Medulla oblongata (tissue), 1 donor: ENCODE data around the gene PAFAH2.

Experiments
- DNase-seq: peaks from one replicate; pipeline ENCODE4 v3.0.0-alpha.2; 2015; ENCODE audit errors: extremely low spot score

The PAFAH2 gene

DNA sequence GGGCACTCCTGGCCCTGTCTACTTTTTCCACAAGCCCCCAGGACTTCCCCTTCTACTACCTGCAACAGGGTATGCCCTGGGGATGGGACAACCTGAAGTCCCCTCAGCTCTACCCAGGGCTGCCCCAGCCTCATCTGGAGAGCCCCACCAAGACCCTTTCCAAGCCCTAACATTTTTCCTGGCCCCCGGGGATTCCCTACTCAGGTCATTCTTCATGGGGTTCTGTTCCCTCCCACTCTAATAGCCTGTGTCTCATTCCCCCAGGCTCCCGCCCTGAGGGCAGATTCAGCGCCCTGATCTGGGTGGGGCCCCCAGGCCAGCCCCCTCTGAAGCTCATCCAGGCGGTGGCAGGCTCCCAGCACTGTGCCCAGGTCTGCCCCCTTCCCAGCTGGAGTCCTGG lies 33.3 kb upstream of the PAFAH2 start:
- DNase-seq, result no peak

DNA sequence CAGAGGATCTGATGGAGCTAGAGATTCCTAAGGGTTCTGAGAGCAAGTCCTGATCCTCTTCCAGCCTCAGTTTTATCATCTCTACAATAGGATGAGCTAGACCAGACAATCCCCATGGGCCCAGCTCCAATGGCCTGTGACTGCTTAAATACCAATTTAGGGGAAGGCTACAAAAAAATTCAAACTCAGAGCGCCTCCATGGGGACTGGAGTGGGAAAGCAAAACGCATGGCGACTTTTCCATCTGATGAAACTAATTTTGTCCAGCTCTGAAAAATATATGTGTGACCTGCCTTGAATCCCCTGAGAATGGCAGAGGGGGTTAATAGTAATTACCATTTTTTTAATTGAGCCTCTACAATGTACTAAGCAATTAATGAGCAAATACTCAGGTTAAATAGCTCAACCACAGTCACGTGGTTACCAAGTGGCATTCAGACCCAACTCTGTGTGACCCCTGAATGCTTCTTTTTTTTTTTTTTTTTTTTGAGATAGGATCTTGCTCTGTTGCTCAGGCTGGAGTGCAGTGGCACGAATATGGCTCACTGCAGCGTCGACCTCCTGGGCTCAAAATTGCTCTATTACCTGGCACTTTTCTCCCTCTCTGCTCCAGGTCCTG lies 32.1 kb upstream of the PAFAH2 start:
- no peak for DNase-seq

DNA sequence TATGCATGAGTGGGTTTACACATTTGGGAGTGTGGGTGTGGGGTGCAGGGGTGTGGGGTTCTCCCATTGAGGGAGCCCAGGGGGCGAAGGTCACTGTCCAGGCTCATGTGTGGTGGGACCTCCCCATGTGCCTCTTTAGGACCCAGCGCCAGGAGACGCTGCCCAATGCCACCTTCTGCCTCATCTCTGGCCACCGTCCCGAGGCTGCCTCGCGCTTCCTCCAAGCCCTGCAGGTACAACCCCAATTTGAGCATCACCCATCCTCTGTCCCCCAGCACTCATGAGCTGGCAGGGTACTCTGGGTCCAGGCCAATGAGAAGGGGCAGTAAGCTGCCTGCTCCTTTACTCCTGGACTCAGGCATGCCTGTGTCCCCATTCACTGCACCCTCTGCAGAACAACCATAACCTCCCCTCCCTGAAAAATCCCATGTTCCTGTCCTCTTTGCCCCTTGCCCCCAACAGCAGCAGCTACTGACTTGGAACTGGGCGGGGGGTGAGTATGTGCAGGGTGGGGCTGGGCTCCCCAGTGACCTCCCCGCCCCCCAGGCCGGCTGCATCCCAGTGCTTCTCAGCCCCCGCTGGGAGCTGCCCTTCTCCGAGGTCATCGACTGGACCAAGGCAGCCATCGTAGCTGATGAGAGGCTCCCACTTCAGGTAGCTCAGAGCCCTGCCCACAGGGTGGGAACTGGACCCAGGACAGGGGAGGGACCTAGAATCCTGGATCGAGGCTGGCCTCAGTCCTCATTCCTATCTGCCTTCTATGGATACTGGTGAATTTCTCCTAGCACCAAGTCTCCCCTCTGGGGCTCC lies 31.4 kb upstream of the PAFAH2 start:
- DNase-seq, result no peak

DNA sequence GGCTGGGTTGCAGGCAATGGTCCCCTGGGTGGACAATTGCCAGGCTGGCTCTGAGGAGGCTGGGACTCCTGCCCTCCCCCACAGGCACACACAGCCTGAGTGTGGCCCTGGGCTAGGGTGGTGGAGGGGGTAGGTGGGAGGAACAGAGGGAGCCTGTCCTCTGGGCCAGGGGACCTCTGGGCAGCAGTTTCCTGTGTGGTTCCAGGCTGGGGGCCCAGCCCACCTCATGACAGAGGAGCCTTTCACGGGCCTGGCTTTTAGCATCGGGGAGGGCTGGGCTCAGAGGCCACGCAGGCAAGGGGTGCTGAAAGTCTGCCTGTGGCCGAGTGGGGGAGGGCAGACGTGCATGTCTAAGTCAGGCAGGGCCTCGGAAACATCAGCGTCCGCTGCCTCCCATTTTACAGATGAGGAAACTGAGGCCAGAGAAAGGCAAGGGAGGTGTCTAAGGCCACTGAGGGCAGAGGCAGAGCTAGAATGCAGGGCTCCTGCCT lies 30.7 kb upstream of the PAFAH2 start:
- DNase-seq, result no peak

DNA sequence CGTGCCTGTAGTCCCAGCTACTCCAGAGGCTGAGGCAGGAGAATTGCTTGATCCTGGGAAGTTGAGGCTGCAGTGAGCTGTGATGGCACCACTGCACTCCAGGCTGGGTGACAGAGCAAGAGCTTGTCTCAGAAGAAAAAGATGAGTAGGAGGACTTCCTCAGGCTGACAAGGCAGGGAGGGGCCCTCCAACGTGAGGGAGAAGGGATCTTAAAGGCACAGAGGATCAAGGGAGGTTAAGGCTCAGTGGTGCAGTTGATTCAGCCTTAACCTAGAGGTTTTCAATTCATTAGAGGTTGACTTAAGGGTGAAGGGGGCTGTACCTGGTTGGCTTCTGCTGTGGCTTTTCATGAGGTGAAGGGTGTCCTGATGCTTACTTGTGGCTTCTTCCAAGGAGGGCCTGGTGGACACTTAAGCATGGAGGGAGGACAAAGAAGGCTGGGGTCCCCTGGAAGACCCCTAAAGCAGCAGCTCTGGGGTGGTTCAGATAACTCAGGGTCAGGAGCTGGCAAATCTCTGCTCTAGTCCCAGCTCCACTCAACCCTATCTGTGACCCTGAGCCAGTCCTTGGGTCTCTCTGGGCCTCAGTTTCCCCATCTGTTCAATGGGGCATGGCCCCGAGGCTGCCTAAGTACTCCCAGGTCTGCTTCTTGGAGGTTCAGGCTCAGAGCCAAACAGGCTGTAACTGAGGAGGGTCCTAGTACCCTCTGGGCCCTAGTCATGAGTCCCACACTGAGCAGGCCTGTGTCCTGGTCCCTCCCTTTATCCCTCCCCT lies 30.0 kb upstream of the PAFAH2 start:
- no peak for DNase-seq

DNA sequence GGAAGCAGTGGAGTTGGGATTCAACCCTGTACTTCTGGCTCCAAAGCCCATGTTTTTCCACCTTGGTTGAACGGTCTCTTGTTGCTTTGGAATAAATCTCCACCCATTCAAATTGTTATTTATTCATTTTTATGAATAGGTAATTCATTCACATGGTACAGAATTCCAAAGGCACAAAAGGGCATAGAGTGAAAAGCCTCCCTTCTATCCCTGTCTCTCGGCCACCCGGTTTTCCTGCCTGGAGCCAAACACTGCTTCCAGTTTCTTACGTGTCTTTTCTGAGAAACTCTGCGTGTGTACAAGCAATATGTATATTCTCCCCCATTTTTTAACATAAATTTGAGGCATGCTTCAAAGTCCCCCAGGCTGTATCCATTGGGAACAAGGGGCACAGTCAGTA lies 27.7 kb upstream of the PAFAH2 start:
- DNase-seq, result no peak

DNA sequence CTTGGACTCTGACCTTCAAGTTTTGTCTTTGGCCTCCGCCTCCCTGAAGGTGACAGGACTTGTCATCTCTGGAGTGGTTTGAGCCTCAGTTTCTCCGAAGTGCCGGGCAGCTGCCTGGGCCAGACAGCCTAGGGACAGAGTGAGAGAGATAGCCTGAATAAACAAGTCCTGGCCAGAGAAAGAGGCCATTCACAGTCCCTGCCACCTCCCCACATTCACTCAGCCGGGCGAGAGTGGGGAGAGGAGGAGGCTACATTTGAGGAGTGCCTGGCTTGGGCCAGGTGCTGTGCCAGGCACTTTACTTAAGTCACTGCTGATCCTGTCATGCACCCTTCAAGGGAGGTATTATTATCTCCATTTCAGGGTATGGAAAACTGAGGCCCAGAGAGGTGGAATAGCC lies 27.2 kb upstream of the PAFAH2 start:
- DNase-seq, result no peak

DNA sequence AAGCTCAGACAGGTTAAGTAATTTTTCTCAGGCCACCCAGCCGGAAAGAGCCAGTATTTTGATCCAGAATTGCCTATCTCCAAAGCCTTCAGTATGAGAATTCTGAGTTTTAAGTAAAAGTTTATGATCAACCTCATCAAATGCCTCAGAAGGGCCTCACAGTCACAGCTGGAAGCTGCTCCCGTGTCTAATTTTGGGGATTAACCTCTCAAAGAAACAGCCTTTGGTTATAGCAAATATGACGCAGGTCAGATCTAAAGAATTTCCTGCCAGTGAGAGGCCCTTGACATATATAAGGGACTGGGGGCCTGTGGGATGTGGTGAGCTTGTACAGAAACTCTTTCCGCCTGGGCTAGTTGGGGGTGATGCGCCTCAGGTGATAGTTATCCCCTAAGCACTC lies 26.0 kb upstream of the PAFAH2 start:
- DNase-seq, result no peak

DNA sequence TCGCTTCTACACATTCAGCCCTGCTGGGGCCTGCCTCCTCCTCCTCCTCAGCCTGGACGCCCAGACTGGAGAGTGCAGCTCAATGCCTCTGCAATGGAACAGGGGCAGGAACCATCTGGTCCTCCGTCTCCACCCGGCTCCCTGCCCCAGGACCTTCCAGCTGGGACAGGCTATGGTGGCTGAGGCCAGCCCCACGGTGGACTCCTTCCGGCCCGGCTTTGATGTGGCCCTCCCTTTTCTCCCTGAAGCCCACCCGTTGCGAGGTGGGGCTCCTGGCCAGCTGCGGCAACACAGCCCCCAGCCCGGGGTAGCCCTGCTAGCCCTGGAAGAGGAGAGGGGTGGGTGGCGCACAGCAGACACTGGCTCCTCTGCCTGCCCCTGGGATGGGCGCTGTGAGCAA lies 25.1 kb upstream of the PAFAH2 start:
- DNase-seq, result no peak

DNA sequence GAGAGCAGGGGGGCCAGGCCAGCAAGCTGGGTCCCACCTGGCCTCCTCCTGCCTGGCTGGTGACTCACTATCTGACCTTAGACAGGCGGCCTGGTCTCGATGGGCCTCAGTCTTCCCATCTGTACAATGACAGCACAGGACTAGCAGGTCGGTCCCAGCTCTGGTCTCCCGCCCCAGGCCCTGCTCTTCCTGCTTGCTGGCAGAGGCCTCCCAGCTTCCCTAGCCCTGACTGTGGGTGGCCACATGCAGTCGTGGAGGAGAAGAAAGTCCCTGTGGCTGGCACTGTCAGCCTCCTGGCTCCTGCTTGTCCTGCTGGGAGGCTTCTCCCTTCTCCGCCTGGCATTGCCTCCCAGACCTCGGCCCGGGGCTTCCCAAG lies 24.5 kb upstream of the PAFAH2 start:
- DNase-seq, result no peak

DNA sequence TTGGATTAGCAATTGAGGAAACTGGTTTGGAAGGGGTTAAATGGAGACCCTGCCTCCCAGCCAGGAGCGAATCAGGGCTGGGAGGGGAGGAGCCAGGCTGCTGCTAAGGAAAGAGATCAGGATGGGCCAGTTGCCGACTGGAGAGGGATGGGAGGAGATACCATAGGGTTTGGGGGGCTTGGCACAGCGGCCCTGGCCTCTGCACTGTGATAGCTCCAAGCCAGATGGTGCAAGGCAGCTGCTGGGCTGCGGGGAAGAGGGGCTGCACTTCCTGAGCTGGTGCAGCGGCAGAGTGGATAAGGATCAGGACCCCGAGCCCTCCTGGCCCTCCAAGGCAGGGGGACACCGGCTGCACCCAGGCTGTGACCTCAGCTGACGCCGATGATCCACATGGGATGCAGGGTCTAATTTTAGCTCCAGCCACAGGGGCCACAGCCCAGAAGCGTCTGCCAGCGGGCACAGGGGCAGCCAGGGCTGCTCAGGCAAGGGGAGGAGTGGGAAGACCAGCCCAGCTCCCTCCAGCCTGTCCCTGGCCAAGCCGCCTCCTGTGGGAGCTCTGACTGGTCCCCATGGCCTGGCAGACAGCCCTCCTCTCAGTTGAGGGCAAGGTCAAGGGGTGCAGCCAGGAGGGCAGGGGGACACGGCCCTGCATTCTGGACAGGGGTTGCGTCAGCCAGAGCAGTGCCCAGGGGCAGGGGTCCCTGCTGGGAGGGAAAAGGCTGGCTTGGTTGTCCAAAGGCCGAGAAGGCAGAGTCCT lies 24.0 kb upstream of the PAFAH2 start, which contains the start of gene EXTL1:
EXTL1 (plus strand) TSS at position 129 of the 757 bp plus-strand sequence. CDS start 872 bp downstream, outside the sequence.
- peak; percentile 42 for DNase-seq

DNA sequence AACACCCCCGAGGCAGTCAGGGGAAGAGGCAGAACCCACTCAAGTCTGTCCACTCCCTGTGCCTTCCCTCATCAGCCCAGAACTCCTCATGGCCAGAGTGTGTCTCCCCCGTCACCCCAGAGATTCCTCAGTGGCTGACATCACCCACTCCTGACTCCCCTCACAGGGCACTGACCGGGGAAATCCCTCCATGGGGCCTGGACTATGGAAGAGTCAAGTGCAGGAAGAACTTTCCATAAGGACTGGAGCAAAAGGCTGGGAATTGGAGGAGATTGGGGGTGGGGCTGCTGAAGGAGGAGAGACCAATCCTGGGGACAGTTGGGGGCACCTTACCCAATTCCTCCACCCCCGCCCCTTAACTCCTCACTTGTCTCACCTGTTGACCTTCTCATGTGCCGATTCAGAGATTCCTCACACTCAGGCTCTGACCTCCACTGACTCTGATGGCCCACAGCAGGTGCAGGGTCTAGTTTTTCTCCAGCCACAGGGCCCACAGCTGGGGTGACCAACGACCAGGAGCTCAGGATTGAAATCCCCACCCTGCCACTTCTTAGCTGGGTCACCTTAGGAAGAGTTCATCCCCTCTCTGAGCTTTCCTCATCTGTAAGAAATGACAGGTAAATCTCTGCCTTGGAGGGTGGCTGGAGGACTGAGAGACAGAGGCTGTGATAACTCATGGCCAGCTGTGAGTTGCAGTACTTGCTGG lies 23.2 kb upstream of the PAFAH2 start:
- DNase-seq, result no peak

DNA sequence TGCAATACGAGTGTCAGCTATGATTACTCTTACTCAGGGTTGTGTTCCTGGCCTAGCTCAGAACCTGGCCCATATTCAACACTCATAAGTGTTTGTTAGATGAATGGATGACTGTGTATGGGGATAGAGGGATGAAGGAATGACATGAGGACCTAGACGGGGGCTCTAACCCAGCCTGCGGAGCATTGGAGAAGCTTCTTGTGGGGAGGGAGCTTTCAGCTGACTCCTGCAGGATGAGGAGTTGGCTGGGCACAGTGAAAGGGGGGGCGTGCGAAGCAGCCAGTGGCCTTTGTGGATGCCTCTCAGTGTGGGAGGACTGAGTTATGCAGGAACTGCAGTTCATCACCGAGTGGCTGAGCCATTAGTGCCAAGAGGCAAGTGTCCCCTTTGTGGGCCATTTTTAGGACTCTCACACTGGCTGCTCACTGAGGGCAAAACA lies 22.5 kb upstream of the PAFAH2 start:
- DNase-seq, result no peak

DNA sequence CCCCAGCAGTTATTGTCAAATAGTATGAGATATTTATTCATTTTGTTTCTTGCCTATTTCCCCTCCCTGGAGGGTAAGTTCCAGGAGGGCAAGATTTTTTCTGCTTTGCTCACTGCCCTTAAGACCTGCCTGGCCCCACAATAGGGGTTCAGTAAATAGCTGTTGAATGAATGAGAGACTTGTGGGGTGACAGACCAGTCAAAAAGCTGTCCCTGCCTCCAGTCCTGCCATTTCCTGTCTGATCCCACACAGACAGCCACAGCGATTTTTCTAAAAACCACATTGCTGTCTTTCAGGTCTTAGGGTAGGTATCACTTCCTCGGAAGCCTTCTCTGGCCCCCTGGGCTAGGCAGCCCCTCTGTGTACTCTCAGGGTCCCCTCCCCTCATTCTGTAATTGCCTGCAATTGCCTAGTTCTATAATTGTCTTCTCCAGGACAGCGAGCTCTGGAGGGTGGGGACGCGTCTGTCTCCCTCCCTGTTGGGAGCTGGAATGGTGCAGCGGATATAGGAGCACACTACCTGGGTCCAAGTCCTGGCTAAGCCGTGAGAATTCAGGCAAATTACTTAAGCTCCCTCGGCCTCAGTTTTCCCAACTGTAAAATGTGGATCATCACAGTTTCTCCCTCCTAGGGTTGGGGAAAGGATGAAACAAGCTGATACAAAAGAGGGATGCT lies 21.9 kb upstream of the PAFAH2 start:
- no peak for DNase-seq

DNA sequence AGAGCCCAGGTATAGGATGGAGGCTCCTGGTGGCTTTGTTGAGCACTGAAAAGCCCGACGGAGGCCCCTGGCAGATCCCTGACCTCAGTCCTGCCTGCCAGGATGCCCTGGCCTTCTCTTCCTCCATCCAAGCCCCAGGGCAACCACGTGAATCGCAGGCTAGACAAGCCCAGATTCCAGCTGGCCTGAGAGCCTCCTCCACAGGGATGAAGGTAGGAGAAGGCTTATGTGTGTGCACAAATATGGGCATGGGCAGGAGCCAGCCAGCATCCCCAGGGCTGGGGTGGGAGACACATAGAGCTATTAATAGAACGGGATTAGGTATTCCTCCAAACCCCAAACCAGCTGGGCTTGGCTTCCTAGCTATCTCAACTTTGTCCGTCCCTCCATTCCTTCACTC lies 19.7 kb upstream of the PAFAH2 start:
- DNase-seq, result no peak

DNA sequence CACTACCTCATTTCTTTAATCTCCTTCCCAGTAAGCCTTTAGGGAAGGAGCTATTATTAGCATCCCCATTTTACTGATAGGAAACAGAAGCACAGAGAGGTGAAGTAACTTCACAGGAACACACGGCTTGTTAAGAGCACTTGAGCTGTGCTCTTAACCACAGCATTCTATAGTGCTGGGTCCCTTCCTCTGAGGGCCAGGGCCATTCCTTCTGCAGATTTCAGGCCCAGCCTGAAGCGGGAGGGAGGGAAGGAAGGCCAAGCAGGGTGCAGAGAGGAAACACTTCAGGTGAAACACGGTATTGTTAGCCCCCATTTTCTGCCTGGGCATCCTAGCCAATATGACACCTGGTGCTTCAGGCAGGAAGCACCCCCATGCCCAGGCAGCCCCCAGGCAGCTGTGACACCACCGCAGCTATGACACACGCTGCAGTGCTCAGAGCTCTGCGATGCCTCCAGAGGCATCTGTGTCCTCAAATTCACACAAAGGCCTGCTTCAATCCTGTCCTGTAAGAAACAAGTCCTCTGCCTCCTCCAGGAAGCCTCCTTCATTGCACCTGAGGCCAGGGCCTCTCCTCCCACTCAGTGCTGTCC lies 19.2 kb upstream of the PAFAH2 start:
- no peak for DNase-seq

DNA sequence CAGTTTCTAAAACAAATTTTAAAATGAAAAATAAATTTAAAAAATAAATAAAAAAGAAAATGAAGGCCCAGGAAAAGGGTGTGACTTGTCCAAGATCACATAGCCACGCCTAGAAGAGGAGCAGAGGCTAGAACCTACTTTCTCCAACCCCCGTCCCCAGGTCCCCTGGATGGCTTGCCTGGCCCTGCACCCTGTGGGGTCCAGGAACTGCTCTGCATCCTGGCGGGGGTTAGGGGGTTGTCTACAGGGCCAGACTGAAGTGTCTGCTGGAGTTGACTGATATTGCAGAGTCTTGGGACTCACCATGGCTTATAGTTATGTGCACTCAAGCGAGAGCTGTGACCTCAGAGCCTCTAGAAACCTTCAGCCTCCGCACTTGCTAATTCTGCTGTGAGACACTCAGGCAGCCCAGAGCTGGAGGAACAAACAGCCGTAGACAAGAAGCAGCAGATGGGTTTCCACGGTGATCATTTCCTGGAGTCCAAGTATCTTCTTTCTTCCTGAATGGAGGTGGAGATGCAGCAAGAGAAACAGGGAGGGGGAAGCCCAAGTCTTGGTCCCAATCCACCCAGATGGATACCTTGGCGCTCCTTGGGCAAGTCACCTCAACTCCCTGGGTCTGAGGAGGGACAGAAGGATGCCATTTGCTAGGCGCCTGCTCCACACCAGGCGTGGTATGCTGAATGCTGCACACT lies 18.5 kb upstream of the PAFAH2 start:
- DNase-seq, result peak; percentile 54

DNA sequence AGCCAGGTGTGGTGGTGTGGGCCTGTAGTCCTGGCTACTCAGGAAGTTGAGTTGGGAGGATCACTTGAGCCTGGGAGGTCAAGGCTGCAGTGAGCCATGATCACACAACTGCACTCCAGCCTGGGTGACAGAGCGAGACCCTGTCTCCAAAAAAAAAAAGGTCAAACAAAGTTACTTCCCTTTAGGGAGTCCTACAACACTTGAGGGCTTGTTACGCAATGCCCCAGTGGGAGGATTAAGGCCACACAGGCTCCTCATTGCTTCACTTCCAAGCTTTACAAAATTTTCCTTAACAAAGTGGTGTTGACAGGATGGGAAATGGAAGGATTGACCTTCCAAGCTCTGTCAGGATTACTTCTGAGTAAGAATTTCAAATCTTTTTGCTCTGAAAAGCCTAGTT lies 17.5 kb upstream of the PAFAH2 start:
- peak; percentile 70 for DNase-seq

DNA sequence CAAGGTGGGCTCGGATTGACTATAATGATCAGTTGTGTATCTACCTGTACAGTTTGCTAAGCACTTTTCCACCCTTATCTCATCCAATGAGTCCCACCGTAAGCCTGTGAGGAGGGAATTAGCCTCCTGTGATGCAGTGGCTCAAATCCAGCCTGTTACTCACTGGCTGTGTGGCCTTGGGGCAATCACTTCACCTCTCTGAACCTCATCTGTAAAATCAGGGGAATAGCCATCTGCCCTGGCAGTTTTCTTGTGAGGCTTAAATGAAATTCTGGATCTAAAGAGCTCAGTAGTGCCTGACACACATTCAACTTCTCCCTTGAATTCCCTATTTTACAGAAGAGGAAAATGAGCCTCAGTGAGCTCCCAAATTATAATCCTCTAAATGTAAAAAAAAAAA lies 16.3 kb upstream of the PAFAH2 start:
- no peak for DNase-seq

DNA sequence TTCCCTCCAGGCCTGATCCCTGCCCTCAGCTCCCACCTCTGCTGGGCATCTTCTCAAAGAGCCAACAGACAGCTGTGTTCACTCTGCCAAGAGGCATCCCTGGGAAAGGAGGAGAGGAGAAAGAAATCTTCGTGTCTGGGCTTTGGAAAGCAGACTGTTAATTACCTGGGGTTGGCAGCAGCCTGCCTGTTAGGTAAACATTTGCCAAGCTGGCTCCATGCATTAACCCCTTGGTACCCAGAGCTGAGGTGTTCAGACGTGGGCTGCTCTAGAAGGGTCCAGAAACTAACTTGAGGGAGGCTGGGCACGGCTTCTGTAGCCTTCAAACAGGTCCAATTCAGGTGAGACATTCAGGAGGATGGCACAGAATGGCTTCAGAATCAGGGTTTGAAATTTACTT lies 15.0 kb upstream of the PAFAH2 start:
- DNase-seq, result no peak
